SK-N-MC (cell line): ENCODE results near the gene TMEM63A.

Experiments
- DNase-seq: peaks from one replicate; pipeline ENCODE4 v3.0.0-alpha.2; 2011; ENCODE audit warnings: low read depth, low spot score
- H3K27ac ChIP-seq: fragments of 200-600 bp; sonication (generic); 2 replicates; pipeline ENCODE4 v1.5.1; 2016; ENCODE audit warnings: mixed run types
- H3K36me3 ChIP-seq: fragments of 200-600 bp; sonication (generic); 2 replicates; pipeline ENCODE4 v1.6.1; 2017; ENCODE audit warnings: antibody characterized with exemption, low read length, mixed read lengths; ENCODE audit not compliant: insufficient read depth
- H3K4me3 ChIP-seq: fragments of 200-600 bp; sonication (generic); 2 replicates; pipeline ENCODE4 v1.5.1; 2016
- H3K9ac ChIP-seq: fragments of 200-600 bp; sonication (generic); 2 replicates; pipeline ENCODE4 v1.8.0; 2017; ENCODE audit warnings: mixed run types, mixed read lengths; ENCODE audit not compliant: insufficient read length
- H3K9me3 ChIP-seq: fragments of 200-600 bp; sonication (generic); 2 replicates; pipeline ENCODE4 v1.6.1; 2017; ENCODE audit warnings: low read depth, mild to moderate bottlenecking, antibody characterized with exemption, low read length, moderate library complexity, mixed read lengths
- EZH2 ChIP-seq: fragments of 200-600 bp; sonication (generic); IDR thresholded peaks from one replicate; pipeline ENCODE4 v1.6.1; 2017; ENCODE audit warnings: antibody characterized with exemption
- FOXP2 ChIP-seq: optimal IDR thresholded peaks from 2 replicates; pipeline ENCODE3; 2011; ENCODE audit warnings: mild to moderate bottlenecking, moderate library complexity; ENCODE audit not compliant: insufficient read depth; ENCODE audit errors: extremely low read length, control extremely low read depth
- POLR2AphosphoS5 ChIP-seq: IDR thresholded peaks from 2 replicates; pipeline ENCODE4 v1.6.1; 2012; ENCODE audit warnings: mild to moderate bottlenecking, low read depth, low read length, borderline replicate concordance

TMEM63A gene

GRCh38 chr1:225828706-225829345 is 53.4 kb downstream of the TMEM63A start:
- Histone ChIP-seq H3K9me3 (no peaks in the 10 kb centered on the region), H3K36me3 (no peaks in the 10 kb centered on the region), H3K27ac (no peak overlapping the region), H3K9ac (no peak overlapping the region), H3K4me3 (no peak overlapping the region)
- DNase-seq: no peak
- TF ChIP-seq POLR2AphosphoS5 (no peak), FOXP2 (no peak), EZH2 (no peak)

GRCh38 chr1:225827076-225827475 is 55.1 kb downstream of the TMEM63A start:
- no peak for DNase-seq
- Histone ChIP-seq H3K9me3 (no peaks in the 10 kb centered on the region), H3K36me3 (no peaks in the 10 kb centered on the region), H3K4me3 (no peak overlapping the region), H3K27ac (no peak overlapping the region), H3K9ac (no peak overlapping the region)
- no peak for TF ChIP-seq POLR2AphosphoS5
- no peak for TF ChIP-seq EZH2

GRCh38 chr1:225825607-225826007 is 56.6 kb downstream of the TMEM63A start:
- no peak for TF ChIP-seq POLR2AphosphoS5
- no peaks in the 10 kb centered on the region for H3K36me3 ChIP-seq
- no peak overlapping the region for H3K9ac ChIP-seq
- H3K27ac ChIP-seq: no peak overlapping the region
- H3K4me3 ChIP-seq: no peak overlapping the region
- no peaks in the 10 kb centered on the region for H3K9me3 ChIP-seq
- no peak for DNase-seq

- no peak overlapping the region for H3K27ac ChIP-seq
- TF ChIP-seq POLR2AphosphoS5 (no peak), EZH2 (no peak), FOXP2 (no peak)
- H3K9ac ChIP-seq: no peak overlapping the region
- no peak for DNase-seq
- no peaks in the 10 kb centered on the region for H3K9me3 ChIP-seq
- H3K4me3 ChIP-seq: no peak overlapping the region
- no peaks in the 10 kb centered on the region for H3K36me3 ChIP-seq
Measured at GRCh38 chr1:225825078-225825477, 57.1 kb downstream of the TMEM63A start.

GRCh38 chr1:225824533-225824941 is 57.6 kb downstream of the TMEM63A start:
- Histone ChIP-seq H3K27ac (no peak overlapping the region), H3K9ac (no peak overlapping the region), H3K9me3 (no peaks in the 10 kb centered on the region), H3K4me3 (no peak overlapping the region), H3K36me3 (no peaks in the 10 kb centered on the region)
- TF ChIP-seq EZH2 (no peak), POLR2AphosphoS5 (no peak), FOXP2 (no peak)
- no peak for DNase-seq

GRCh38 chr1:225823811-225824261 is 58.3 kb downstream of the TMEM63A start:
- Histone ChIP-seq H3K9ac (no peak overlapping the region), H3K27ac (no peak overlapping the region)
- no peak for DNase-seq

GRCh38 chr1:225822655-225823403 is 59.4 kb downstream of the TMEM63A start:
- TF ChIP-seq POLR2AphosphoS5 (no peak), FOXP2 (no peak), EZH2 (no peak)
- Histone ChIP-seq H3K9me3 (no peaks in the 10 kb centered on the region), H3K36me3 (no peaks in the 10 kb centered on the region), H3K27ac (no peak overlapping the region), H3K4me3 (no peak overlapping the region), H3K9ac (no peak overlapping the region)
- no peak for DNase-seq

More at GRCh38 chr1:225823811-225824261, 58.3 kb downstream of the TMEM63A start:
- TF ChIP-seq POLR2AphosphoS5 (no peak), EZH2 (no peak), FOXP2 (no peak)
- H3K4me3 ChIP-seq: no peak overlapping the region
- H3K9me3 ChIP-seq: no peaks in the 10 kb centered on the region
- no peaks in the 10 kb centered on the region for H3K36me3 ChIP-seq

GRCh38 chr1:225820522-225821120 is 61.6 kb downstream of the TMEM63A start:
- no peaks in the 10 kb centered on the region for H3K36me3 ChIP-seq
- no peak overlapping the region for H3K4me3 ChIP-seq
- no peaks in the 10 kb centered on the region for H3K9me3 ChIP-seq
- DNase-seq: no peak
- H3K9ac ChIP-seq: no peak overlapping the region
- H3K27ac ChIP-seq: no peak overlapping the region
- TF ChIP-seq EZH2 (no peak), FOXP2 (no peak), POLR2AphosphoS5 (no peak)
